WTC11 (cell line): Measurements from ENCODE around the gene DOP1B. TPM values are rescaled to one million over a fixed set of nuclear protein-coding genes. Genes with fewer than 3 reads are reported as not detected.

Experiments
- ATAC-seq: fragments of 200-7000 bp; cut with Tn5 transposase; 2 replicates; pipeline ENCODE4 v1.10.0; 2021; ENCODE audit warnings: mild to moderate bottlenecking, moderate library complexity
- CTCF ChIA-PET: fragments of 300-600 bp; sonication (Branson Sonifier 250); formaldehyde crosslinking; loops from one replicate; lab custom pipeline; 2021; ENCODE audit warnings: antibody characterized with exemption; lab: Charles Lee
- POLR2A ChIA-PET: fragments of 350-600 bp; sonication (Branson Sonifier 250); formaldehyde crosslinking; loops from one replicate; lab custom pipeline; 2021; ENCODE audit warnings: antibody characterized with exemption; lab: Charles Lee
- DNase-seq: peaks from one replicate; pipeline ENCODE4 v3.0.0; 2021; ENCODE audit warnings: low spot score
- H3K27ac Mint-ChIP-seq: 2 replicates; pipeline ENCODE4 v1.8.0; 2021; ENCODE audit warnings: mixed read lengths
- H3K27me3 Mint-ChIP-seq: 2 replicates; pipeline ENCODE4 v1.8.0; 2021; ENCODE audit warnings: low read depth, mild to moderate bottlenecking, moderate library complexity, mixed read lengths
- H3K36me3 Mint-ChIP-seq: 2 replicates; pipeline ENCODE4 v1.8.0; 2021; ENCODE audit warnings: mixed read lengths
- H3K4me1 Mint-ChIP-seq: 2 replicates; pipeline ENCODE4 v1.8.0; 2022; ENCODE audit warnings: mixed read lengths
- H3K4me3 Mint-ChIP-seq: 2 replicates; pipeline ENCODE4 v1.8.0; 2021; ENCODE audit warnings: mild to moderate bottlenecking, moderate library complexity, mixed read lengths
- H3K9me3 Mint-ChIP-seq: 2 replicates; pipeline ENCODE4 v1.8.0; 2021; ENCODE audit warnings: mixed read lengths
- AFF4 ChIP-seq: sonication (generic); formaldehyde crosslinking; IDR thresholded peaks from 2 replicates; pipeline ENCODE4 v1.8.1; 2023; ENCODE audit warnings: mild to moderate bottlenecking, missing genetic modification reagents, borderline replicate concordance
- ATF2 ChIP-seq: sonication (generic); formaldehyde crosslinking; IDR thresholded peaks from 2 replicates; pipeline ENCODE4 v1.8.1; 2022; ENCODE audit warnings: low read depth, missing genetic modification reagents, borderline replicate concordance
- CBFB ChIP-seq: sonication (generic); formaldehyde crosslinking; IDR thresholded peaks from 2 replicates; pipeline ENCODE4 v1.8.1; 2022; ENCODE audit warnings: mild to moderate bottlenecking, low read depth, missing genetic modification reagents
- ESRRA ChIP-seq: sonication (generic); formaldehyde crosslinking; IDR thresholded peaks from 2 replicates; pipeline ENCODE4 v1.8.1; 2022; ENCODE audit warnings: mild to moderate bottlenecking, missing genetic modification reagents, borderline replicate concordance
- ETV6 ChIP-seq: sonication (generic); formaldehyde crosslinking; IDR thresholded peaks from 2 replicates; pipeline ENCODE4 v1.8.1; 2022; ENCODE audit warnings: mild to moderate bottlenecking, missing genetic modification reagents
- FOXP4 ChIP-seq: sonication (generic); formaldehyde crosslinking; IDR thresholded peaks from 2 replicates; pipeline ENCODE4 v1.8.0; 2022; ENCODE audit warnings: mild to moderate bottlenecking, missing genetic modification reagents
- HMGXB4 ChIP-seq: sonication (generic); formaldehyde crosslinking; IDR thresholded peaks from 2 replicates; pipeline ENCODE4 v1.8.1; 2023; ENCODE audit warnings: mild to moderate bottlenecking, moderate library complexity, missing genetic modification reagents
- PREB ChIP-seq: sonication (generic); formaldehyde crosslinking; IDR thresholded peaks from 2 replicates; pipeline ENCODE4 v1.8.1; 2022; ENCODE audit warnings: mild to moderate bottlenecking, missing genetic modification reagents, moderate library complexity, borderline replicate concordance
- RORB ChIP-seq: fragments of 250-450 bp; sonication (Bioruptor Pico); IDR thresholded peaks from 2 replicates; pipeline ENCODE4 v1.9.0; 2021; ENCODE audit warnings: mild to moderate bottlenecking
- SOX15 ChIP-seq: fragments of 250-450 bp; sonication (Bioruptor Pico); IDR thresholded peaks from 2 replicates; pipeline ENCODE4 v1.9.0; 2021; ENCODE audit warnings: mild to moderate bottlenecking
- SP1 ChIP-seq: sonication (generic); formaldehyde crosslinking; conservative IDR thresholded peaks from 2 replicates; pipeline ENCODE4 v1.8.1; 2022; ENCODE audit warnings: missing genetic modification reagents
- TP53 ChIP-seq: sonication (generic); formaldehyde crosslinking; IDR thresholded peaks from 2 replicates; pipeline ENCODE4 v1.8.1; 2023; ENCODE audit warnings: mild to moderate bottlenecking, missing genetic modification reagents
- ZBTB43 ChIP-seq: sonication (generic); formaldehyde crosslinking; IDR thresholded peaks from 2 replicates; pipeline ENCODE4 v1.8.1; 2023; ENCODE audit warnings: mild to moderate bottlenecking, missing genetic modification reagents
- ZNF138 ChIP-seq: sonication (generic); formaldehyde crosslinking; conservative IDR thresholded peaks from 2 replicates; pipeline ENCODE4 v1.8.1; 2022; ENCODE audit warnings: mild to moderate bottlenecking, moderate library complexity, missing genetic modification reagents
- ZNF416 ChIP-seq: fragments of 250-450 bp; sonication (Bioruptor Pico); IDR thresholded peaks from 2 replicates; pipeline ENCODE4 v1.9.0; 2021; ENCODE audit warnings: mild to moderate bottlenecking, inconsistent platforms
- ZNF423 ChIP-seq: fragments of 250-450 bp; sonication (Bioruptor Pico); IDR thresholded peaks from 2 replicates; pipeline ENCODE4 v2.1.2; 2022; ENCODE audit warnings: mild to moderate bottlenecking, moderate library complexity
- total RNA-seq: library from RNA; stranded (reverse); gene quantifications from 3 replicates; pipeline ENCODE4 v1.2.3, GENCODE V29; 2021
- TF ChIP-seq, protein P1 (sequence below): sonication (generic); formaldehyde crosslinking; IDR thresholded peaks from 2 replicates; pipeline ENCODE4 v1.8.1; 2023; ENCODE audit warnings: mild to moderate bottlenecking, missing genetic modification reagents, moderate library complexity
- TF ChIP-seq, protein P2 (sequence below): sonication (generic); formaldehyde crosslinking; IDR thresholded peaks from 2 replicates; pipeline ENCODE4 v1.8.0; 2022; ENCODE audit warnings: mild to moderate bottlenecking, missing genetic modification reagents
- TF ChIP-seq, protein P3 (sequence below): sonication (generic); formaldehyde crosslinking; IDR thresholded peaks from 2 replicates; pipeline ENCODE4 v1.8.1; 2022; ENCODE audit warnings: mild to moderate bottlenecking, moderate library complexity, missing genetic modification reagents

DOP1B gene
- total RNA-seq, 1 experiment from 2014 or later, result 11.4 TPM

GRCh38 chr21:36179145-36179544, 22.5 kb downstream of the DOP1B start (continued):
- TF ChIP-seq, protein P1, sequence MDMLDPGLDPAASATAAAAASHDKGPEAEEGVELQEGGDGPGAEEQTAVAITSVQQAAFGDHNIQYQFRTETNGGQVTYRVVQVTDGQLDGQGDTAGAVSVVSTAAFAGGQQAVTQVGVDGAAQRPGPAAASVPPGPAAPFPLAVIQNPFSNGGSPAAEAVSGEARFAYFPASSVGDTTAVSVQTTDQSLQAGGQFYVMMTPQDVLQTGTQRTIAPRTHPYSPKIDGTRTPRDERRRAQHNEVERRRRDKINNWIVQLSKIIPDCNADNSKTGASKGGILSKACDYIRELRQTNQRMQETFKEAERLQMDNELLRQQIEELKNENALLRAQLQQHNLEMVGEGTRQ (CRISPR knock-in tag), result no peak
- TF ChIP-seq CBFB, result no peak
- TF ChIP-seq, protein P2, sequence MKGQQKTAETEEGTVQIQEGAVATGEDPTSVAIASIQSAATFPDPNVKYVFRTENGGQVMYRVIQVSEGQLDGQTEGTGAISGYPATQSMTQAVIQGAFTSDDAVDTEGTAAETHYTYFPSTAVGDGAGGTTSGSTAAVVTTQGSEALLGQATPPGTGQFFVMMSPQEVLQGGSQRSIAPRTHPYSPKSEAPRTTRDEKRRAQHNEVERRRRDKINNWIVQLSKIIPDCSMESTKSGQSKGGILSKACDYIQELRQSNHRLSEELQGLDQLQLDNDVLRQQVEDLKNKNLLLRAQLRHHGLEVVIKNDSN (CRISPR knock-in tag), result no peak
- no peak for TF ChIP-seq SOX15 (CRISPR knock-in tag)
- TF ChIP-seq, protein P3, sequence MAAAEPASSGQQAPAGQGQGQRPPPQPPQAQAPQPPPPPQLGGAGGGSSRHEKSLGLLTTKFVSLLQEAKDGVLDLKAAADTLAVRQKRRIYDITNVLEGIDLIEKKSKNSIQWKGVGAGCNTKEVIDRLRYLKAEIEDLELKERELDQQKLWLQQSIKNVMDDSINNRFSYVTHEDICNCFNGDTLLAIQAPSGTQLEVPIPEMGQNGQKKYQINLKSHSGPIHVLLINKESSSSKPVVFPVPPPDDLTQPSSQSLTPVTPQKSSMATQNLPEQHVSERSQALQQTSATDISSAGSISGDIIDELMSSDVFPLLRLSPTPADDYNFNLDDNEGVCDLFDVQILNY (CRISPR knock-in tag), result no peak
- no peak for TF ChIP-seq ZBTB43 (CRISPR knock-in tag)

GRCh38 chr21:36180963-36181362, 24.3 kb downstream of the DOP1B start:
- Mint-ChIP-seq H3K27ac (no peak overlapping the region), H3K4me3 (no peak overlapping the region), H3K27me3 (no peaks in the 10 kb centered on the region), H3K36me3 (no peaks in the 10 kb centered on the region), H3K9me3 (peaks cover 12% of the 10 kb centered on the region), H3K4me1 (no peaks in the 10 kb centered on the region)
- ChIA-PET POLR2A (interaction anchor here (0.7 kb wide), 1 partner anchor 40 kb away, joined by 4 read pairs; no protein-coding TSS in a partner anchor), CTCF (no interaction called here)
- no peak for ATAC-seq
- DNase-seq, result no peak
- TF ChIP-seq ZNF423 (CRISPR knock-in tag), result no peak
- TF ChIP-seq ZNF138 (CRISPR knock-in tag), result no peak
- no peak for TF ChIP-seq FOXP4
- TF ChIP-seq TP53 (CRISPR knock-in tag), result no peak
- TF ChIP-seq ETV6 (CRISPR knock-in tag), result no peak
- TF ChIP-seq PREB (CRISPR knock-in tag), result no peak
- TF ChIP-seq HMGXB4 (CRISPR knock-in tag), result no peak
- no peak for TF ChIP-seq AFF4 (CRISPR knock-in tag)
- TF ChIP-seq, protein P3 (CRISPR knock-in tag), result no peak
- TF ChIP-seq ZBTB43 (CRISPR knock-in tag), result no peak
- TF ChIP-seq SP1 (CRISPR knock-in tag), result no peak
- TF ChIP-seq ZNF416 (CRISPR knock-in tag), result no peak
- no peak for TF ChIP-seq RORB (CRISPR knock-in tag)
- TF ChIP-seq ATF2 (CRISPR knock-in tag), result no peak
- TF ChIP-seq ESRRA (CRISPR knock-in tag), result no peak
